Amygdala (tissue), 56 donors: ENCODE measurements around the gene RNF227.

Experiments
- DNase-seq, 56 donors: peaks; one replicate each; lab custom pipeline; 2025; lab: John Stamatoyannopoulos, UW

Gene RNF227

GRCh38 chr17:7893187-7893880, 22.8 kb downstream of the RNF227 start:
- no peak for DNase-seq

DNA sequence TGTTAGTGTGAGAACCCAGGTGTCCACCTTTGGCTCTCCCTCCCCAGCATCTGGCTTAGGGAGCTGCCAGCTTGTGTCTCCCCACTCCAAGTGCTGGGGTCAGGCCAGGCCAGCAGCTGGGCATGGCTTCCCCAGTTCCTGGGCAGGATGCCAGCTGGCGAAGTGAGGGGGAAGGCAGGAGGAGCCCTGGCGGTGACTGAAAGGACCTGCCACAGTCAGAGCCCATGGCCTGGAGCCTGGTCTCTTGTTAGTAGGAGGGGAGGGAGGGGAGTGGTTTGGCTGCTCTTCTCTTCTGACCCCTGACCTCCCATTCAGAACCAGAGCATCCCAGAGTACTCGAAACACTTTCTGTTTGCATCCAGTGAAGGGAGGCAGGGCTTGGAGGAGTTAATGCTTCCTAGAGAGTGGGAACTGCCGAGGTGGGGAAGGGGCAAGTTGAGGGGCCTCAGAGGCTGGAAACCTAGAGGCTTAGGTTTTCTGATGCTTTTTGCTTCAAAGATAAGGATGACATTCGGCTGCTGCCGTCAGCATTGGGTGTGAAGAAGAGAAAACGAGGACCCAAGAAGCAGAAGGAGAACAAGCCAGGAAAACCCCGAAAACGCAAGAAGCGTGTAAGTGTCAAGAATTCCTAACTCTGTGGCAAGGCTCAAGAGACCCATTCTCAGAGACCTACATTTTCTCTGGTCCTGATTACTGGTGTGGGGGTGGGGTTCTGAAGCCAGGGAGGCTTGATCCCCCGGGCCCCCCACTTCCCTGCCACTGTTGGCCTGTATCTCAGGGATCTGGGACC, 26.7 kb downstream of the RNF227 start:
- peak; percentile 53 to 97 (median 94) for DNase-seq

GRCh38 chr17:7888184-7888920, 27.7 kb downstream of the RNF227 start, which contains the start of gene CHD3:
Gene CHD3 (plus strand): TSS chr17:7888789. CDS start chr17:7889001, 212 bp downstream.
- DNase-seq = peak in 3 of 56 donors; percentile 18 to 31 (median 22)

- DNase-seq = peak in 55 of 56 donors; percentile 30 to 91 (median 81)
These were observed 28.5 kb downstream of the RNF227 start for GRCh38 chr17:7887482-7888183.

DNA sequence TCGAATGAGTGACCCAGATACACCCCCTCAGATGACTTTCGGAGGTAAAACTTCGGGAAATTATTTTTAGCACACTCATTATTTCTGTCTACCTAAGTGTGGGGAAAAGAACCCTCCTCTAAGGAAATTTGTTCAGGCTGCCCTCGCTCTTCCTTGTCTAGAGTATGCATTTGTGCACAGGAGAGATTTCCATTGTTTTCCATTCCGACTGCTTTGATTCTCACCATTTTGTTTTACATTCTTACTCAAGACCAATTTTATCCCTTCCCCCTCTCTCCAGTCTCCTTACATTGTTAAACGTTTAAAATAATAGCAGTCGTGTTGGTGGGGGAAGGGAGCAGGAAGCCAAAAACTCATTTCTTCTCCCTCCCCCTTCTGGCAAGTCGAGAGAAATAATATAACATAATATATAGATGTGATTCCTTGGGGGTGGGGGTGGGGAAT, 29.0 kb downstream of the RNF227 start:
- no peak for DNase-seq

DNA sequence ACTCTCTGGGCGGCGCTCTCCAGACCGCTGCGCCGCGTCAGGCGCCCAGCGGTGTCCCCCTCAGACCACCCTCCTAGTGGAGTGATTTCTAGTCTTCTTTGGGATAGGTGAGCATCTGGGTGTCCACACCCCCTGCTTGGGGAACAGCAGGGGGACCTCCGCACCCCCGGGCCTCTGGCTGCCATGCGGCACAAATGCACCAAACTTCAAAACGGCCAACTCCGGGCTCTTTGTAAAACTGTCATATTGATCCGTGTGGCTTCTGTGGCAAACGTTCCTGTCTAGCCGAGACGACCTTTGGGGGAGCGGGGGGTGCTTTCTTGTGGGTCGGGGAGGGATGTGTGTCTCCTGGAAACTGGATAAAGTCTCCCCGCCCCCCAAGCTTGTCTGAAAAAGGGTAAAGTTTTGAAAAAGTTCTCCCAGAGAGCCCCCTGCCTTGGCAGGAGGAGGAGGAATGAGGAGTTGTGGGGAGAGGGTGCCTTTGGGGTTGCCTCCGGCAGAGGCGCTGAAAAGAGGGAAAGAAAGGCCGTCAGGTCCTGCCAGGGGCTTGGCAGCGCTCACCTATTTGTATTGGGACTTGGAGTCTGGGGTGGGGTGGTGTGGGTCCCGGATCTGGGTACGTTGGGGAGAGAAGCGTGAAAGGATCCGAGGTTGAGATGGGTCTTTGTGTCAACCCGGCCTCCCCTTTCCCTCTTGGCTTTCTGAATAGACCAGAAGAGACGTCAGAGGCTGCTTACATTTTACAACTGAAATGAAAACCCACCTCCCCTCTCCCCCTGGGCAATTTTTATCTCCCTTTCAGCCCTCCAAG, 29.7 kb downstream of the RNF227 start:
- DNase-seq = peak in 3 of 56 donors; percentile 10 to 31 (median 28)

- DNase-seq = peak in 8 of 56 donors; percentile 11 to 62 (median 28)
These were observed 30.5 kb downstream of the RNF227 start for GRCh38 chr17:7885367-7886226.

GRCh38 chr17:7884581-7885366, 31.3 kb downstream of the RNF227 start:
- DNase-seq = no peak

- no peak for DNase-seq
These were observed 32.2 kb downstream of the RNF227 start for GRCh38 chr17:7883781-7884386.

DNA sequence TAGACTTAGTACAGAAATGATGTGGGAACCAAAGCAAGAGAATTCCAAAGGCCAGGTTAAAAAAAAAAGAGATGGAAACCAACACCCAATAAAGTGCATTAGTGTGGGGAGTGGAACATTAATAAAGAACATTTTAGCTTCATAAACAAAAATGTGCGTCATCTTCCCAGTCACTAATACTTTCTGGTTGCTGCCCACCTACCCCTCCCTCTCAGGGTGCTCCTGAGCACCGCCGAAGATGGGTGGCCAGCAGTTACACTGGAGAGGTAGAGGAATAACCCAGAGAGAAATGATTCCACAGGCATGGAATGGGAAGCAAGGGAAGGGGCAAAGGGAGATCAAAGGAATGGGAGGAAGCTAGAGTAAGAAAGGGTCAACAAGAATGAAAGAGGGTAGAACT, 33.5 kb downstream of the RNF227 start:
- no peak for DNase-seq

DNA sequence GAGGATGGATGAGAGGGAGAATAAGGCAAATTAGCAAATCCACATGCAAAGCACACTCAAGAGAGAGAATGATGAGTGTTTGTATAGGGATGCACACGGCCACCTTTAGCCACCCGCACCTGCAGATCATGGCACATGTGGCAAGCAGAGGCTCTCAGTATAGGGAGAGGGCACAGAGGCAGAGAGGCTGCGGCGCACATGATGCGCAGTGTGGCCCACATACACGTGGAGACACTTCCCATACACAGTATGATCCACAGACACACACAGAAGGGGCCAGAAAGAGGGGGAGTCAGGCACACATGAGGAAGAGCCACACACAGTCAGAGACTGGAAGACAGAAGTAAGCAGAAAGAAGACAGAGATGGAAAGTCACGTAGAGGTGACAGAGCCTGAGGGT, 34.0 kb downstream of the RNF227 start:
- no peak for DNase-seq

DNA sequence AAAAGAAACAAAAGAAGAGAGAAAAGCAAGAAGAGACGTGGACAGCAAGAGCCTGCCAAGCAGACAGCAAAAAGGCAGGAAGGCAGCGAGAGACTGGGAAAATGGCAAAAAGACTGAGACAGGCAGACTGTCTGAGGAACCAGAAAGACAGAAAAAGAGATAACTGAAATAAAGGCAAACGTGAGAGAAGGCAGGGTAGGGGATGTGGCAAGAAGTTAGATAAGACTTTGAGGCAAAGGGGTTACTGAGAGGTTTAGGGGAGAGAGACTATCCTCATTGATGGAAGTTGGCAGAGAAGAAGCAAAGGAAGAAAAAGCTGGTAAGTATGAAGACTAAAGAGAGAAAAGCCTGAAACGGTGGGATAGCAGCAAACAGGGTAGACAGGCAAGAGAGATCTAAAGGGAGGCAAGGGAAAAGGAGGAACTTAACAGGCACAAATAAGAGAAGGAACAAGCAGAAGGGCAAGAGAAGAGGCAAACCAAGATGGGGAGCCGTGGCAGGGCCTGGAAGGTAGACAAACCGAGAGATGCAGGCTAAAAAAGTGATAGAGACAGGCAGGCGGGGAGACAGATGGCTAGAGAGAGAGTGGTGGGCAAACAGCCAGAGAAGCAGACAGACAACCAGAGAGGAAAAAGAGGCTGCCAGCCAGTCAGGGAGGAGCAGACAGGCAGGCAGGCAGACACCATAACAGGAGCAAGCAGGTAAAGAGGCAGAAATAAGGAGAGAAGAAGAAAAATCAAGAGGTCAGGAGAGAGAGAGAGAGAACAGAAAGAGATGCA, 34.6 kb downstream of the RNF227 start:
- DNase-seq = peak in 16 of 56 donors; percentile 7 to 61 (median 33)

DNA sequence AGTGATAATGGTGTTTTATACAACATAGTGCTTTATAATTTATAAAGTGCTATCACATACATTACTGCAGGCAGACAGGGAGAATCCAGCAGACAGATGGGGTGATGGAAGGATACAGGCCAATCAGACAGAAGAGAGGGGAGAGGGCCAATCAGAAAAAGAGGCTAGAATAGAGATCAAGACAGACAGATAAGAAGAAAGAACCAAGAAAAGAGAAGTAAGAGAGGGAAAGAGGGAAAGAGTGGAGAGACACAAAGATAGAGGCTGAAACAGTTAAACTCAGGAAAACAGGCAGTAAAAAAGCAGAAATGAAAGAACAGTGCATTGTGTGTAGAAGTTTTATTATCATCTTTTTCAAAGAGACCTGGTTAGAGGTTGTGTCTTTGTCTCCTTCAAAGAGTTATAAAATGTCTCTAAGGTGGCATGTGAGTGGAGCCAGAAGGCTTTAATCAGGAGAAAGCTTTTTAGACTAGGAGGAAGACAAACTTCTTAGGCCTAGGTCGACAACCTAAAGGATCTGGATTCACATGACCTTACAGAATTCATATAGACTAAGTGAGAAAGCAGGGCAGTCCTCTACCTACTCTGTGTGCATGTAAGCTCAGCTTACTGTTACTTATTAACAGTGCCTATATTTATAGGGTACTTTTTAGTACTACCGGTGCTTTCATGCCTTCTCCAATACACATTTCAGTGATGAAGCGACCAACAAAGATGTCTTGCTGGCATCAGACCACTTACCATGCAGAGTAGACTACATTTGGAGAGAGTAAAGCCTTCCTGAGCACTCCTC, 35.8 kb downstream of the RNF227 start:
- DNase-seq = no peak

DNA sequence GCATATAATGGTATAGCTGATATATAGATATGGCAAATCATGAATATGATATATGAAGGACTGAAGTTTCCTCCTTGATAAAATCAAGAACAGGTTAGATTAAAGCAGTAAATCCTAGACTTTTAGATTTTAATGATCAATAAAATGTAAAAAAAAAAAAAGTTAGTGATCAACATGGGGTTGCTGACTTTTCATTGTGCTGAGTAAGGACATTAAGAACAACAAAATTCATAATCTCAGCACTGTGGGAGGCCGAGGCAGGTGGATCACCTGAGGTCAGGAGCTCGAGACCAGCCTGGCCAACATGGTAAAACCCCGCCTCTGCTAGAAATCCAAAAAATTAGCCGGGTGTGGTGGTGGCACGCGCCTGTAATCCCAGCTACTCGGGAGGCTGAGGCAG, 37.9 kb downstream of the RNF227 start:
- DNase-seq = no peak

DNA sequence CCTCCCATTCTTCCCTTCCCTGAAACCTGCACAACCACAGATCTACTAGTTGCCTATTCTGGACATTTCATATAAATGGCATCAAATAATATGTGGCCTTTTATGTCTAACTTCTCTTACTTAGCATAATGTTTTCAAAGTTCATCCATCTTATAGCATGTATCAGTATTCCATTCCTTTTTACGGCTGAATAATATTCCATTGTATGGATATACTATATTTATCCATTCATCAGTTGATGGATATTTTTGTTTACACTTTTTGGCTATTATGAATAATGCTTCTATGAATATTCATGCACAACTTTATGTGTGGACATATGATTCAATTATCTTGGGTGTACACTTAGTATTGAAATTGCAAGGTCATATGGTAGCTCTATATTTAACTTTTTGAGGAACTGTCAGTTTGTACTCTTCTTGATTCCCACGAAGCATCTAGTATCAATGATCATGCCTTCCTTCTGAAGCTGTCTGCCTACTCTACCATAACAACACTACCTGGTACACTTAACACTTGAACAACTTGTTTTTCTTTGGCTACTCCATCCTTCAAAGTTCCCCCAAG, 40.2 kb downstream of the RNF227 start:
- no peak for DNase-seq
